Smooth muscle cell (in vitro differentiated cells): ENCODE measurements around the gene KLHL35. TPM values are rescaled to one million over a fixed set of nuclear protein-coding genes. Genes with fewer than 3 reads are reported as not detected.

Experiments used
- DNase-seq: peaks from one replicate; lab custom pipeline; 2025; ENCODE audit not compliant: unreplicated experiment; lab: John Stamatoyannopoulos, UW
- H2AFZ ChIP-seq: fragments of 200-600 bp; sonication (generic); 2 replicates; pipeline ENCODE4 v1.6.0; 2016; ENCODE audit warnings: antibody characterized with exemption, low read depth, mild to moderate bottlenecking
- H3F3A ChIP-seq: fragments of 200-600 bp; sonication (generic); 2 replicates; pipeline ENCODE4 v1.6.0; 2017; ENCODE audit warnings: antibody characterized with exemption, low read depth
- H3K27ac ChIP-seq: fragments of 200-600 bp; sonication (generic); 2 replicates; pipeline ENCODE4 v1.5.1; 2016; ENCODE audit warnings: low read depth, mild to moderate bottlenecking
- H3K27me3 ChIP-seq: fragments of 200-600 bp; sonication (generic); 2 replicates; pipeline ENCODE4 v1.6.1; 2016; ENCODE audit warnings: low read depth, mild to moderate bottlenecking
- H3K36me3 ChIP-seq: fragments of 200-600 bp; sonication (generic); 2 replicates; pipeline ENCODE4 v1.5.1; 2016; ENCODE audit warnings: low read depth
- H3K4me1 ChIP-seq: fragments of 200-600 bp; sonication (generic); 2 replicates; pipeline ENCODE4 v1.5.1; 2016; ENCODE audit warnings: low read depth
- H3K4me2 ChIP-seq: fragments of 200-600 bp; sonication (generic); 2 replicates; pipeline ENCODE4 v1.6.0; 2016; ENCODE audit warnings: mild to moderate bottlenecking
- H3K4me3 ChIP-seq: fragments of 200-600 bp; sonication (generic); 2 replicates; pipeline ENCODE4 v1.5.1; 2016; ENCODE audit warnings: mild to moderate bottlenecking
- H3K79me2 ChIP-seq: fragments of 200-600 bp; sonication (generic); 2 replicates; pipeline ENCODE4 v1.6.0; 2016; ENCODE audit warnings: low read depth, mild to moderate bottlenecking
- H3K9ac ChIP-seq: fragments of 200-600 bp; sonication (generic); 2 replicates; pipeline ENCODE4 v1.6.0; 2016; ENCODE audit warnings: low read depth
- H3K9me3 ChIP-seq: fragments of 200-600 bp; sonication (generic); replicated peaks from 2 replicates; pipeline ENCODE4 v1.5.1; 2016; ENCODE audit warnings: low read depth
- H4K20me1 ChIP-seq: fragments of 200-600 bp; sonication (generic); 2 replicates; pipeline ENCODE4 v1.6.0; 2016; ENCODE audit warnings: low read depth
- CTCF ChIP-seq: fragments of 200-600 bp; sonication (generic); IDR thresholded peaks from 2 replicates; pipeline ENCODE4 v1.5.1; 2017; ENCODE audit warnings: borderline replicate concordance, mild to moderate bottlenecking, antibody characterized with exemption; ENCODE audit not compliant: insufficient read depth, poor library complexity, severe bottlenecking
- WGBS: methylation state at CpG from one replicate; pipeline ENCODE4 v1.1.7; 2016; ENCODE audit warnings: low lambda C conversion rate; 5-methylcytosine and 5-hydroxymethylcytosine counted together
- polyA plus RNA-seq: library from polyadenylated mRNA; unstranded; fragments of >200 nt; fragmentation: Nextera tagmentation; extraction: Ambion mirVana; gene quantifications from 2 replicates; pipeline ENCODE4 v1.2.1, GENCODE V29; 2016
- total RNA-seq: library from RNA; depleted of rRNA; stranded (reverse); fragments of >200 nt; gene quantifications from 2 replicates; pipeline ENCODE4 v1.2.3, GENCODE V29; 2014

Gene KLHL35
- total and polyA plus RNA-seq, 2 experiments from 2014 or later, result 1.0 to 3.0 TPM

GRCh38 chr11:75388386-75389275 lies 44.4 kb downstream of the KLHL35 start:
- H3K36me3 ChIP-seq, result no peaks in the 10 kb centered on the region
- no peak overlapping the region for H3K9ac ChIP-seq
- no peaks in the 10 kb centered on the region for H3K27me3 ChIP-seq
- WGBS, result 26% methylated on average over 9 of the region's 9 CpGs
- no peaks in the 10 kb centered on the region for H3K79me2 ChIP-seq
- no peaks in the 10 kb centered on the region for H3K4me1 ChIP-seq
- peaks cover 3% of the 10 kb centered on the region for H3F3A ChIP-seq
- H2AFZ ChIP-seq, result peak overlapping the region; percentile 46
- DNase-seq, result no peak
- H3K4me3 ChIP-seq, result no peak overlapping the region
- no peaks in the 10 kb centered on the region for H4K20me1 ChIP-seq
- no peak overlapping the region for H3K27ac ChIP-seq
- no peaks in the 10 kb centered on the region for H3K9me3 ChIP-seq
- peak overlapping the region; percentile 63 for H3K4me2 ChIP-seq
- TF ChIP-seq CTCF, result peak; percentile 74

- H2AFZ ChIP-seq, result no peak overlapping the region
- H3K27me3 ChIP-seq, result no peaks in the 10 kb centered on the region
- no peaks in the 10 kb centered on the region for H3K79me2 ChIP-seq
- H3K27ac ChIP-seq, result no peak overlapping the region
- WGBS, result 63% methylated on average over 3 of the region's 3 CpGs
- H4K20me1 ChIP-seq, result no peaks in the 10 kb centered on the region
- no peaks in the 10 kb centered on the region for H3K4me1 ChIP-seq
- no peak overlapping the region for H3K4me3 ChIP-seq
- no peak for TF ChIP-seq CTCF
- no peaks in the 10 kb centered on the region for H3K36me3 ChIP-seq
- H3K9me3 ChIP-seq, result no peaks in the 10 kb centered on the region
- H3K4me2 ChIP-seq, result no peak overlapping the region
- peaks cover 3% of the 10 kb centered on the region for H3F3A ChIP-seq
- no peak overlapping the region for H3K9ac ChIP-seq
- no peak for DNase-seq
Measured at GRCh38 chr11:75387736-75388294, 45.2 kb downstream of the KLHL35 start.

GRCh38 chr11:75386942-75387630 lies 45.9 kb downstream of the KLHL35 start:
- WGBS, result 22% methylated on average over 3 of the region's 3 CpGs
- no peak for DNase-seq
- no peaks in the 10 kb centered on the region for H3K27me3 ChIP-seq
- no peaks in the 10 kb centered on the region for H3K36me3 ChIP-seq
- no peak for TF ChIP-seq CTCF
- no peaks in the 10 kb centered on the region for H4K20me1 ChIP-seq
- H2AFZ ChIP-seq, result no peak overlapping the region
- no peaks in the 10 kb centered on the region for H3K9me3 ChIP-seq
- no peaks in the 10 kb centered on the region for H3K79me2 ChIP-seq
- H3F3A ChIP-seq, result peaks cover 3% of the 10 kb centered on the region
- no peak overlapping the region for H3K27ac ChIP-seq
- H3K4me3 ChIP-seq, result no peak overlapping the region
- H3K4me1 ChIP-seq, result no peaks in the 10 kb centered on the region
- H3K4me2 ChIP-seq, result no peak overlapping the region
- no peak overlapping the region for H3K9ac ChIP-seq
